ENCODE results near the gene CPED1.

The CPED1 gene

DNA sequence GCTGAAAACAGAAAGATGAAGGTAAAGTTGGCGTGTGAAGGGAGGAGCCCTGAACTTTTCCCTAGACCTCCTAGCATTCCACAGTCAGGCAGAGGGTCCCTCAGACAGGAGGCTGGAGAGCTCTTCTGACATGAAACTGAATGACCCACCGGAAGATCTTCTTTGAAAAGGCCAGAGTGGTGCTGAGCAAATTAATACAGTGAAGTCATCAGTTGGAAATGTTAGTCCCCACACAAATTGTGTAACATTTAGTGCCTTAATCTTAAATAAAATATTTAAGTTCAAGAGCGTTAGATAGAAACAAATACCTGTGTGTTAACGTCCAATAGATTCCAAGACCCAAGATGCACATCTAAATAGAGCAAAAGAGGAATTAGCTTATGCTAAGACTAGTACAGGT is 291.3 kb downstream of the CPED1 start:
- no peak for TF ChIP-seq CTCF (IDR thresholded peaks at IDR 0.05; ENCODE audit: low read depth, low read length)
- DNase-seq (ENCODE audit: low read depth, low spot score), result peak; percentile 25
- in situ Hi-C loops (cut with HindIII; ENCODE audit: low sequenced_read_pairs), result no loop called here
- H3K4me3 ChIP-seq (ENCODE audit: low read depth, low read length), result no peak overlapping the region

DNA sequence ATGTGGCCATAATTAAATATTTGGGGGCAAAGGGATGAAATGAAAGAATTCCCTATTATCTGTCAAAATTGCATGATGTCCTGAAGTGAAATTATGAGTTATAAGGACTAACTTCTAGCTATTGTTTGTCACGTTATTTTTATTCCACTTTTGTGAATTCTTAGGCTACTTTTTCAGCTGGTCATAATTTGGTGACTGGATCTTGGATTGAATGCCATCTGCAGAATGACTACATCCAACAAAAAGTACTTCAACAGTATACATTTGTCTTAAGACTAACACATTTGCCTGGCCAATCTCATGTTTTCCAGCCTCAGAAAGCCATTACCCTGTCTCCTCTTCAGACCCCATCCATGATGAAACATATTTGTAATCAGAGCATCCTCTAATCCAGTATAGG is 292.1 kb downstream of the CPED1 start:
- no peak for TF ChIP-seq CTCF (IDR thresholded peaks at IDR 0.05; ENCODE audit: low read depth, low read length)
- in situ Hi-C loops (cut with HindIII; ENCODE audit: low sequenced_read_pairs), result no loop called here
- no peak overlapping the region for H3K4me3 ChIP-seq (ENCODE audit: low read depth, low read length)
- no peak for DNase-seq (ENCODE audit: low read depth, low spot score)

GRCh38 chr7:121282129-121282528 is 293.6 kb downstream of the CPED1 start:
- H3K4me3 ChIP-seq (ENCODE audit: low read depth, low read length), result no peak overlapping the region
- TF ChIP-seq CTCF (IDR thresholded peaks at IDR 0.05; ENCODE audit: low read depth, low read length), result no peak
- in situ Hi-C loops (cut with HindIII; ENCODE audit: low sequenced_read_pairs), result no loop called here
- DNase-seq (ENCODE audit: low read depth, low spot score), result no peak

DNA sequence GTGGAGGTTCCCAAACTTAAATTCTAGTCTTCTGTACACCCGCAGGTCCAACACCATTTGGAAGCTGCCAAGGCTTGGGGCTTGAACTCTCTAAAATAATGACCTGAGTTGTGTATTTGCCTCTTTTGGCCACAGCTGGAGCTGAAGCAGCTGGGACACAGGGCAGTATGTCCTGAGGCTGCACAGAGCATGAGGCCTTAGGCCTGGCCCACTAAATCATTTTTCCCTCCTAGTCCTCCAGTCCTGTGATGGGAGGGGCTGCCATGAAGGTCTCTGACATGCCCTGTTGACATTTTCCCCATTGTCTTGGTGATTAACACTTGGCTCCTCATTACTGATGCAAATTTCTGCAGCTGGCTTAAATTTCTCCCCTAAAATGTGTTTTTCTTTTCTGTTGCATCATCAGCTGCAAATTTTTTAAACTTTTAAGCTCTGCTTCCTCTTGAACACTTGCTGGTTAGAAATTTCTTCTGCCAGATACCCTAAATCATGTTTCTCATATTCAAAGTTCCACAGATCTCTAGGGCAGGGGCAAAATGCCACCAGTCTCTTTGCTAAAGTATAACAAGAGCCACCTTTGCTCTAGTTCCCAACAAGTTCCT is 296.7 kb downstream of the CPED1 start:
- in situ Hi-C loops (cut with HindIII; ENCODE audit: low sequenced_read_pairs), result no loop called here
- H3K4me3 ChIP-seq (ENCODE audit: low read depth, low read length), result no peak overlapping the region
- no peak for TF ChIP-seq CTCF (IDR thresholded peaks at IDR 0.05; ENCODE audit: low read depth, low read length)
- DNase-seq (ENCODE audit: low read depth, low spot score), result no peak

- in situ Hi-C loops (cut with HindIII; ENCODE audit: low sequenced_read_pairs), result no loop called here
- TF ChIP-seq CTCF (IDR thresholded peaks at IDR 0.05; ENCODE audit: low read depth, low read length), result no peak
- no peak overlapping the region for H3K4me3 ChIP-seq (ENCODE audit: low read depth, low read length)
- DNase-seq (ENCODE audit: low read depth, low spot score), result no peak
These were observed 297.7 kb downstream of the CPED1 start for GRCh38 chr7:121286186-121286585.

GRCh38 chr7:121286742-121287734 is 298.5 kb downstream of the CPED1 start:
- no peak for TF ChIP-seq CTCF (IDR thresholded peaks at IDR 0.05; ENCODE audit: low read depth, low read length)
- H3K4me3 ChIP-seq (ENCODE audit: low read depth, low read length), result no peak overlapping the region
- peak; percentile 41 for DNase-seq (ENCODE audit: low read depth, low spot score)
- in situ Hi-C loops (cut with HindIII; ENCODE audit: low sequenced_read_pairs), result no loop called here

All from astrocyte of the spinal cord (primary cell).